Endothelial cell of umbilical vein (primary cell): ENCODE results near the gene CCDC15.

Experiments
- FOS ChIP-seq: IDR thresholded peaks from 2 replicates; pipeline ENCODE4 v1.6.1; 2011; ENCODE audit warnings: mild to moderate bottlenecking, low read length, moderate library complexity, borderline replicate concordance; ENCODE audit not compliant: insufficient read depth
- MYC ChIP-seq: IDR thresholded peaks from one replicate; pipeline ENCODE4 v1.6.1; 2011; ENCODE audit warnings: mild to moderate bottlenecking, low read depth, low read length
- POLR2A ChIP-seq: IDR thresholded peaks from 2 replicates; pipeline ENCODE4 v1.6.1; 2012; ENCODE audit warnings: low read depth, mild to moderate bottlenecking, control low read depth, low read length
- TF ChIP-seq, protein P1 (sequence below), 2 donors: IDR thresholded peaks; 1 replicate in 1 of 2; 2 replicates in 1 of 2; pipeline ENCODE4 v1.5.1; 2011; ENCODE audit warnings: low read length in 2 of 2, mild to moderate bottlenecking in 2 of 2, moderate library complexity in 2 of 2, control low read depth in 1 of 2, inconsistent platforms in 1 of 2, low read depth in 1 of 2; ENCODE audit not compliant: insufficient read depth in 1 of 2; ENCODE audit errors: extremely low read depth in 1 of 2
- TF ChIP-seq, protein P2 (sequence below): IDR thresholded peaks from 2 replicates; pipeline ENCODE4 v1.6.1; 2011; ENCODE audit not compliant: insufficient read depth, insufficient read length

DNA sequence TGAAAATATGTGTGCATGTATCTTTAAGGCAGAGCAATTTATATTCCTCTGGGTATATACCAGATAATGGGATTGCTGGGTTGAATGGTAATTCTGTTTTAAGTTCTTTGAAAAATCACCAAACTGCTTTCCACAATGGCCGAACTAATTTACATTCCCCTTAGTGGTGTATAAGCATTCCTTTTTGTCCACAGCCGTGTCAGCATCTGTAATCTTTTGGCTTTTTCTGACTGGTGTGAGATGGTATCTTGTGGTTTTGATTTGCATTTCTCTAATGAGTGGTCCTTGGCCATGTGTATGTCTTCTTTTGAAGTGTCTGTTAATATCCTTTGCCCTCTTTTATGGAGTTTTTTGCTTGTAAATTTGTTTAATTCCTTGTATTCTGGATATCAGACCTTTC, 24.3 kb downstream of the CCDC15 start:
- TF ChIP-seq, protein P1, sequence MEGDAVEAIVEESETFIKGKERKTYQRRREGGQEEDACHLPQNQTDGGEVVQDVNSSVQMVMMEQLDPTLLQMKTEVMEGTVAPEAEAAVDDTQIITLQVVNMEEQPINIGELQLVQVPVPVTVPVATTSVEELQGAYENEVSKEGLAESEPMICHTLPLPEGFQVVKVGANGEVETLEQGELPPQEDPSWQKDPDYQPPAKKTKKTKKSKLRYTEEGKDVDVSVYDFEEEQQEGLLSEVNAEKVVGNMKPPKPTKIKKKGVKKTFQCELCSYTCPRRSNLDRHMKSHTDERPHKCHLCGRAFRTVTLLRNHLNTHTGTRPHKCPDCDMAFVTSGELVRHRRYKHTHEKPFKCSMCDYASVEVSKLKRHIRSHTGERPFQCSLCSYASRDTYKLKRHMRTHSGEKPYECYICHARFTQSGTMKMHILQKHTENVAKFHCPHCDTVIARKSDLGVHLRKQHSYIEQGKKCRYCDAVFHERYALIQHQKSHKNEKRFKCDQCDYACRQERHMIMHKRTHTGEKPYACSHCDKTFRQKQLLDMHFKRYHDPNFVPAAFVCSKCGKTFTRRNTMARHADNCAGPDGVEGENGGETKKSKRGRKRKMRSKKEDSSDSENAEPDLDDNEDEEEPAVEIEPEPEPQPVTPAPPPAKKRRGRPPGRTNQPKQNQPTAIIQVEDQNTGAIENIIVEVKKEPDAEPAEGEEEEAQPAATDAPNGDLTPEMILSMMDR (IDR thresholded peaks at IDR 0.05; ENCODE audit: extremely low read depth in 1 of 2, insufficient read depth in 1 of 2, low read depth in 1 of 2, low read length in 2 of 2), result no peak
- TF ChIP-seq POLR2A (no peak), FOS (no peak), MYC (no peak)
- TF ChIP-seq, protein P2, sequence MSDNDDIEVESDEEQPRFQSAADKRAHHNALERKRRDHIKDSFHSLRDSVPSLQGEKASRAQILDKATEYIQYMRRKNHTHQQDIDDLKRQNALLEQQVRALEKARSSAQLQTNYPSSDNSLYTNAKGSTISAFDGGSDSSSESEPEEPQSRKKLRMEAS, result no peak
